AG09319 (cell line): Measurements from ENCODE around the gene MRPL55.
A peak's percentile ranks its signal among the peaks of the same experiment; 100 is the strongest.

Experiments
- DNase-seq: peaks from one replicate; pipeline ENCODE4 v3.0.0-alpha.2; 2010; ENCODE audit warnings: low read depth; ENCODE audit errors: extremely low read depth
- TF ChIP-seq, protein P1 (sequence below): IDR thresholded peaks from 2 replicates; pipeline ENCODE4 v1.5.1; 2011; ENCODE audit warnings: low read depth, mild to moderate bottlenecking, inconsistent platforms, low read length, moderate library complexity

The MRPL55 gene

GRCh38 chr1:228109073-228109961, at the start of gene MRPL55:
Gene MRPL55 (minus strand): TSS chr1:228109299. CDS start chr1:228108260, 1,039 bp downstream.
- TF ChIP-seq, protein P1, sequence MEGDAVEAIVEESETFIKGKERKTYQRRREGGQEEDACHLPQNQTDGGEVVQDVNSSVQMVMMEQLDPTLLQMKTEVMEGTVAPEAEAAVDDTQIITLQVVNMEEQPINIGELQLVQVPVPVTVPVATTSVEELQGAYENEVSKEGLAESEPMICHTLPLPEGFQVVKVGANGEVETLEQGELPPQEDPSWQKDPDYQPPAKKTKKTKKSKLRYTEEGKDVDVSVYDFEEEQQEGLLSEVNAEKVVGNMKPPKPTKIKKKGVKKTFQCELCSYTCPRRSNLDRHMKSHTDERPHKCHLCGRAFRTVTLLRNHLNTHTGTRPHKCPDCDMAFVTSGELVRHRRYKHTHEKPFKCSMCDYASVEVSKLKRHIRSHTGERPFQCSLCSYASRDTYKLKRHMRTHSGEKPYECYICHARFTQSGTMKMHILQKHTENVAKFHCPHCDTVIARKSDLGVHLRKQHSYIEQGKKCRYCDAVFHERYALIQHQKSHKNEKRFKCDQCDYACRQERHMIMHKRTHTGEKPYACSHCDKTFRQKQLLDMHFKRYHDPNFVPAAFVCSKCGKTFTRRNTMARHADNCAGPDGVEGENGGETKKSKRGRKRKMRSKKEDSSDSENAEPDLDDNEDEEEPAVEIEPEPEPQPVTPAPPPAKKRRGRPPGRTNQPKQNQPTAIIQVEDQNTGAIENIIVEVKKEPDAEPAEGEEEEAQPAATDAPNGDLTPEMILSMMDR: no peak; the same call in 1 of the 2 replicates
- peak; percentile 85 for DNase-seq

DNA sequence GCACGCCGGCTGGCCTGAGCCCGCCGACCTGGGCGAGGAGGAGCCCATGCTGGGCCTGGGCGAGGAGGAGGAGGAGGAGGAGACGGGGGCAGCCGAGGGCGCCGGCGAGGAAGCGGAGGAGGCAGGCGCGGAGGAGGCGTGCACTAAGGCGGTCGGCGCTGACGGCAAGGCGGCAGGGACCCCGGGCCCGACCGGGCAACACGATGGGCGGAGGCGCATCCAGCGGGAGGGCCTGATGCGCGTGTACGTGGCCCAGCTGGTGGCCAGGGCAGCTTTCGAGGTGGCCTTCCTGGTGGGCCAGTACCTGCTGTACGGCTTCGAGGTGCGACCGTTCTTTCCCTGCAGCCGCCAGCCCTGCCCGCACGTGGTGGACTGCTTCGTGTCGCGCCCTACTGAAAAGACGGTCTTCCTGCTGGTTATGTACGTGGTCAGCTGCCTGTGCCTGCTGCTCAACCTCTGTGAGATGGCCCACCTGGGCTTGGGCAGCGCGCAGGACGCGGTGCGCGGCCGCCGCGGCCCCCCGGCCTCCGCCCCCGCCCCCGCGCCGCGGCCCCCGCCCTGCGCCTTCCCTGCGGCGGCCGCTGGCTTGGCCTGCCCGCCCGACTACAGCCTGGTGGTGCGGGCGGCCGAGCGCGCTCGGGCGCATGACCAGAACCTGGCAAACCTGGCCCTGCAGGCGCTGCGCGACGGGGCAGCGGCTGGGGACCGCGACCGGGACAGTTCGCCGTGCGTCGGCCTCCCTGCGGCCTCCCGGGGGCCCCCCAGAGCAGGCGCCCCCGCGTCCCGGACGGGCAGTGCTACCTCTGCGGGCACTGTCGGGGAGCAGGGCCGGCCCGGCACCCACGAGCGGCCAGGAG, 49.3 kb upstream of the MRPL55 start:
- no peak for DNase-seq

GRCh38 chr1:228157729-228158126, 48.6 kb upstream of the MRPL55 start:
- no peak for DNase-seq
- TF ChIP-seq, protein P1: no peak

More for the DNA sequence above, 49.3 kb upstream of the MRPL55 start:
- TF ChIP-seq, protein P1: no peak

- no peak for DNase-seq
- TF ChIP-seq, protein P1: no peak
Observed at GRCh38 chr1:228156941-228157728, 48.0 kb upstream of the MRPL55 start.

GRCh38 chr1:228156515-228156881, 47.4 kb upstream of the MRPL55 start:
- no peak for DNase-seq
- TF ChIP-seq, protein P1: no peak

DNA sequence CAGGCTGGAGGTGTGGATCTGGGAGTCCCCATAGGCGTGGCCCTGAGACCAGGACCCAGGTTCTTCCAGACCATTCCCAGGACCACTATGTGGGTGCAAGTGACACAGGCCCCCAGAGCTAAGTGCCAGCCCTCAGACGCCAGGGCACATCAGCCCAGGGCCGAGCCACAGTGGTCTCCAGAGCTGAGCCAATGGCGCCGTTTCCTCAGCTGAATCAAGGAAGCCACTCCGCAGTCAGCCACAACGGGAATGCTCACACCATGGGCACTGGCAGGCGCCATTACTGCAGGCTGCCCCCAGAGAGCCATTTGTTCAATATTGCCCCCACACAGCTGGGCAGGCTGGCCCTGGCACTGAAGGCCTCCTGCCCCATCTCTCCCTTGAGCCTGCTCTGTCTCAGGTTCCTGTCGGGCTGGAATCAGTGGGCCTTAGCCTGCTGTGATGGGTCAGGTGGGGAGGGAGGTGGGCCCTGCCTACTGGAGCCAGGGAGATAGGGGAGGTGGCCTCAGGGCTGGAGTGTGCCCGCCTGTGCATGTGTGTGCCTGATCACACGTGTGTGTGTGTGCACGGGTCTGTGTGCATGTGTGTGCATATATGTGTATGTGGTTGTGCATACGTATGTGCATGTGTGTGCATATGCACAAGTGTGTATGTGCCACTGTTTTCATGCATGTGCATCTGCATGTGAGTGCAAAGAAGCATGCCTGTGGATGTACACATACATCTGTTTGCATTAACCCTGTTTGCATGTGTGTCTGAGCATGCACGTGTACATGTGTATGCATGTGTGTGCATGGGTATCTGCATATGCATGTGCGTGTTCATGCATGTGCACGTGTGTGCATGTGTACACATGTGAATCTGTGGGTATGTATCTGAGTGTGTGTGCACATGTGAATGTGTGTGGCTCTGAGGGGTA, 46.8 kb upstream of the MRPL55 start:
- DNase-seq: no peak
- TF ChIP-seq, protein P1: no peak
